DMS 273 treated with DMSO at 0.1 percent for 48 hours (cell line): ENCODE data around the gene CCDC50.

Source experiments
- DNase-seq: peaks from one replicate; lab custom pipeline; 2025; lab: John Stamatoyannopoulos, UW

The CCDC50 gene, protein sequence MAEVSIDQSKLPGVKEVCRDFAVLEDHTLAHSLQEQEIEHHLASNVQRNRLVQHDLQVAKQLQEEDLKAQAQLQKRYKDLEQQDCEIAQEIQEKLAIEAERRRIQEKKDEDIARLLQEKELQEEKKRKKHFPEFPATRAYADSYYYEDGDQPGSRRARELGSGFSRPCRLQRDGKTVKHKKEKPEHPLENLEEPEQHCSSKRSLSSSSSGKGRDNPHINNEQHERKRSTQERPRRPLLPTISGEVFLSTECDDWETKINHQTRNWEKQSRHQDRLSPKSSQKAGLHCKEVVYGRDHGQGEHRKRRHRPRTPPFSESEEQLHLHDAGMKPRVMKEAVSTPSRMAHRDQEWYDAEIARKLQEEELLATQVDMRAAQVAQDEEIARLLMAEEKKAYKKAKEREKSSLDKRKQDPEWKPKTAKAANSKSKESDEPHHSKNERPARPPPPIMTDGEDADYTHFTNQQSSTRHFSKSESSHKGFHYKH

GRCh38 chr3:191328962-191329653 lies at the start of gene CCDC50:
TSS of gene CCDC50 (plus strand) at chr3:191329394. CDS start at chr3:191329675, 281 bp downstream.
- peak; percentile 39 for DNase-seq

DNA sequence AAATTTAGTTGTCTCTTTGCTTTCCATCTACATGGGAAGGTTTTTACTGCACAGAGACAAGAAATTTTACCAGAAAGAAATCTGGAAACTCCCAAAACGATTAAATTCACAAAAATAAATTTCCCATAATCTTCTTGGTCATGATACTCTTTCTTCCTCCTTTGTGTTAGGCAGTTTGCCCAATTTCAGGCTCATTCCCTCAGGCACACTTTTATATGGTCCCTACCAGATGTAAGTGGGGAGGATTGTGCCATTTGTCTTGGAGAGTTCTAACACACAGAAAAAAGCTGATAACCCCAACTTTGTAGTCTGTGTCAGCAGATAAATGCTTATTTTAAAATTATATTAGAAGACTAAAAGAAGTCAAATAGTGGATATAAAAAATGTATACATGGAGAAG lies 49.1 kb upstream of the CCDC50 start:
- no peak for DNase-seq

DNA sequence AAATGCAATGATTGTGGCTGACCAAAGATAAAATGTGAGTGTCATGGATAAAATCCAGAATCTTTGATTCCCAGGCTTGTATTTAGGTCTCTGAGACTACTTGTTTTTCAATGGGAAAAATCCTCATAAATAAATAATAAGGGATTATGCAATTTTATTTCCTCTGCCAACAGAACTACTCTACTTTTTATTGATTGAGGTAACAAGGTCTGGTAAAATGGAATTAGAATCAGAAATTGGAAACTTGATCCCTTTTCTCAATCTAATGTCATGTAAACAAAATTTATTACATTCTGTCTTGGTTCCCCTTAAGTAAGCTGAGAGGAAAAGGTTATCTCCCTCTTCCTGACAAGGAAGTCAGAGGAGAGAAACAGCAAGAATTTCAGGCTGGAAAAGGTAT lies 48.3 kb upstream of the CCDC50 start:
- no peak for DNase-seq

- no peak for DNase-seq
Measured at GRCh38 chr3:191282251-191283185, 46.7 kb upstream of the CCDC50 start.

DNA sequence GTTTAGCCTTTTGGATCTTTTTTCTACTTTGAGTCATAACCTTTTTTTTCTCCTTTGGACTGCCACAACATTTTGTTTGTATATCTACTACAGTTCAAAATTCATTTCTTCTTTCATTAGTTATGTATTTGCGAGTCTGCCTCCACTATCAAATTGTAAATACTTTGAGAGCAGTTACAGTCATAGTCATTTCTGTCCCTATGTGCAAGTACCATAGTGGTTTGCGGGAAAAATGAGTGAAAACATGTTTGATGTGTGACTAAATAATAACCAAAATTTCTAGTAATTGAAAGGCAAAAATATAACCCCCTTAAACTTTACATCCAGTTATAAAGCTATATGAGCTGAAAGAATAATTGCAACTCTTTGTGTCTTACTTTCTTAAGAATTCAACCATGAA lies 45.8 kb upstream of the CCDC50 start:
- DNase-seq: no peak

DNA sequence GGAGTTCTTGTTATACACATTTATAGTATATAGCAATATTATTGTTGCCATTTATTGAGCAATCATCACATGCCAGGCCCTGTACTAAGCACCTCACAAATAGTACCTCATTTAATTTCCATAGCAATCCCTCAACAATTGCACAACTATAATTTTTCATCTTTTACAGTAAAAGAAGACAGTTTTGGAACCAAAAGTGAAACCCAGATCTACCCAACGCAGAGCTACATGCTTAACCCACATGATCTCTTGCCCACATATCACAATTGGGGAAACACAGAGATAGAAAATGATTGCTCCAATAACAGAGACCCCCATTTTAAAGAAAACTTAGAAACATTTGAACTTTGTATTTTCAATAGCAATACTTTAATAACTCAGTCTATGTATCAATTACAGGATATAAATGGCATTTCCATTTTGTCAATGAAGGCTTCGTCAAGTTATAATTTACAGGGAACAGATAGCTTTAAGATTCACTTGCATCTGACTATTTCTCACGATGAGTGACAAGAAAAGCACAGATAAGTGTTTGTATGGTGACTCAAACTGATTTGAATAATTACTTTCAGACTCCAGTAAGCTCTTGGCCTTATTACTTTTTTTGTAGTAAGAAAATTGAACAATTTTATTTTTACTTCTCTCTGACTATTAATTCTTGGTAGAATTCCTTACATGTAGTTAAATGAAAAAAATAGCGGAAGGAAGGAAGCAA lies 38.7 kb upstream of the CCDC50 start:
- no peak for DNase-seq

DNA sequence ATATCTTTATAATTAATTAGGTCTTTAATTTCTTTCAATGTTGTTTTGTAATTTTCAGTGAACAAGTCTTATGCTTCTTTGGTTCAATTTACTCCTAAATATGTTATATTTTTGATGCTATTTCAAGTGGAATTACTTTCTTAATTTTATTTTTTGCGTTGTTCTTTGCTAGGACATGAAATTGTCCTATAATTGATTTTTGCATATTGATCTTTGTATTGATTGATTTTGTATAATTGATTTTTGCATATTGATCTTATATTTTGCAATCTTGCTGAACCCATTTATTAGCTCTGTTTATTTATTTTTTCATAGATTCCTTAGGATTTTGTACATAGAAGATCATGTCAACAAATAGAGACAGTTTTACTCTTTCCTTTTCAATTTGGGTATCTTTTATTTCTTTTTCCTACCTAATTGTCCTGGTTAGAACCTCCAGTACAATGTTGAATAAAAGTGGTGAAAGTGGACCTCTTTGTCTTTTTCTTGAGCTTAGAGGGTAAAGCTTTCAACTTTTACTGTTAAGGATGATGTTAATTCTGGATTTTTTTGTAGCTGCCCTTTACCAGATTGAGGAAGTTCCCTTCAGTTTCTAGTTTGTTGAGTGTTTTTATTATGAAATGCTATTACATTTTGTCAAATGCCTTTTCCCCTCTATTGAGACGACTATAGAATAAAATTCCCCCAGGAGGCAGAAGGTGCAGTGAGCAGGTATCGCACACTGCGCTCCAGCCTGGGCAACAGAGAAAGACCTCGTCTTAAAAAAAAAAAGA lies 36.8 kb upstream of the CCDC50 start:
- DNase-seq: no peak

DNA sequence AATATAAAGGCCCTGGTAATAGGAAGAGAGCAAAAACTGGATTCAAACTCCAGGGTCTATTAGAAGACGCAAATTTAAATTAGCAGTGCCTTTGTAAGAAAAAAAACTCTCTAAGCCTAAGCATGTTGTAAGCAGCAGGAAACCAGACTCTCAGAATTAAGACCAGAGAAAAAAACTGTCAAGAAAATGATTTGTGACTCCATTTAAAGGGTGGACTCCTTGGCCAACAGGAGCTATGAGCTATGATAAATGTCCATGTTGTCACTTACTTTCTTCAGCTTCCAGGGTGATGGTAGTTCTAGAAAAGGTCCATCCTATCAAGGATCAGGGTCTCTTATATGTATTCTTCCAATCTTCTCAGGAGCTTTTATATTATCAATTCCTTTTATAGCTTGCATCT lies 34.9 kb upstream of the CCDC50 start:
- DNase-seq: no peak

DNA sequence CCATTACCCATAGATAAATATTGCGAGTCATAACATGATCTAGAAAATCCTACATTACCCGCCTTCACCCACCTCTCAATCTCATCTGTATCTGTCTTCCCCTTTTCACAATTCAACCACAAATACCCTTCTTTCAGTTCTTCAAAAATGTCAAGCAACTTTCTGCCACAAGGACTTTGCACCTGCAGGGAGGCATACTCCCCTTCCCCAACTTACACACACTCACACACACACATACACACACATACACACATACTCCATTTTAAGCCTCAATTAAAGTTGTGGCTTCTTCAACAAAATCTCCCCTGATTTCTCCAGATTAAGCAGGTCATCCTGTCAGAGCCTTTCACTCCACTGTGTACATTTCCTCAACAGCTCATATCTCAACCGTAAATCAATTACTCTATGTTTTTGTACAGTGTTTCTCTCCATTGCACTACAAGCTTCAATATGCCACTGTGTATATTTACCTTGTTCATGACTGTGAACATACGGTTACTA lies 33.1 kb upstream of the CCDC50 start:
- no peak for DNase-seq

DNA sequence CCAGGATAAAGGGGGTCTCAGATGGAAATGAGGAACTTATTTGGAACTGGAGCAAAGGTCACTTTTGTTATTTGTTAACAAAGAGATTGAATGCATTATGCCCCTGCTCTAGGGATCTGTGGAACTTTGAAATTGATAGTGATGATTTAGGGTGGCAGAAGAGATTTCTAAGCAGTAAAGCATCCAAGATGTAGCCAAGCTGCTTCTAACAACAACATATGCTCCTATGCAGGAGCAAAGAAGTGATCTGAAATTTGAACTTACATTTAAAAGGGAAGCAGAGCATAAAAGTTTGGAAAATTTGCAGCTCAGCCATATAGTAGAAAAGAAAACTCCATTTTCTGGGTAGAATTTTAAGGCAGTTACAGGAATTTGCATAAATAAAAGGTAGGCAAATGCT lies 30.3 kb upstream of the CCDC50 start:
- no peak for DNase-seq

DNA sequence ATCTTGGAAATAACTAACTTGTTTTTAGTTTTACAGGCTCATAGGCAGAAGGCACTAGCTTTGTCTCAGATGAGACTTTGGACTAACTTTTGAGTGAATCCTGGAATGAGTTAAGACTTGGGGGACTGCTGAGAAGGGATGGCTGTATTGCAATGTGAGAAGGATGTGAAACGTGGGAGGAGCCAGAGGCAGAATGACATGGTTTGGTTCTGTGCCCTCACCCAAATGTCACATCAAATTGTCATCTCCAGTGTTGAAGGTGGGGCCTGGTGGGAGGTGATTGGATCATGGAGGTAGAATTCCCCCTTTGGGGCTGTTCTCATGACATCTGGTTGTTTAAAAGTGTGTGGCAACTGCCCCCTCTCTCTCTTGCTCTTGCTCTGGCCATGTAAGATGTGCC lies 28.8 kb upstream of the CCDC50 start:
- DNase-seq: no peak

- no peak for DNase-seq
Measured at GRCh38 chr3:191301017-191301416, 28.2 kb upstream of the CCDC50 start.

GRCh38 chr3:191301782-191302411 lies 27.3 kb upstream of the CCDC50 start:
- DNase-seq: no peak

DNA sequence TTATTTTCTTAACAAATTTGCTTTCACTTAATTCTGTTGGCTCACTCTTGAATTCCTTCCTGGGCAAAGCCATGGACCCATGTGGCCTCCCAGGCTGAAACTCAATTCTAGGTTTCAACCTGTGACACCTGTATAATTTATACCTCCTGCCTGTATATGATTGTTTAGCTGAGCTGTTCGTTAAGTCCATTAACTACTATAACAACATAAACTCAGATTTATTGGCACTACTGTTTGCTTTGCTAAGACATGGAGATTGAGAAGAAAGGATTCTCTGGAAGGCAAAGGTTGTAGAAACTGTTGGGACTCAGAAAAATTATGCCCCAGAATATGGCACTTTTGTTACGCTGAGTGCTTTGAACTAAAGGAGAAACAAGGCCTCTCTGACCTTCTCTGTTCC lies 26.7 kb upstream of the CCDC50 start:
- DNase-seq: no peak

DNA sequence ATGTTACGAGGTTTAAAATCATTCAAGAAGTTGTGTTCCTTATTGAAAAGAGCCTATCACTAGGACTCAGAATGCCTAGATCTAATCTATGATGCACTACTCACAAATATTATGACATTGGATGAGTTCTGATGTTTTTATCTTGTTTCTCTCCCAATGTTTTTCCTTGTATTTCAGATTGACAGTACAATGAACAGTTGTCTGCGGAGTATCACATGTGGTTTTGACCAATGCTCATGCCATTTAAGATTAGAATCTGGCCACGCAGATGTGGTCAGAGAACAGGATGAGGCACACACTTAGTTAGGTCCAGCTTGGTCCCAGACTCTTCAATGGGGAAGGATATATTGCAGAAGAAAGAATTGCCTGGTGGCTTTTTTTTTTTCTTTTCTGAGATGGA lies 25.6 kb upstream of the CCDC50 start:
- DNase-seq: no peak

DNA sequence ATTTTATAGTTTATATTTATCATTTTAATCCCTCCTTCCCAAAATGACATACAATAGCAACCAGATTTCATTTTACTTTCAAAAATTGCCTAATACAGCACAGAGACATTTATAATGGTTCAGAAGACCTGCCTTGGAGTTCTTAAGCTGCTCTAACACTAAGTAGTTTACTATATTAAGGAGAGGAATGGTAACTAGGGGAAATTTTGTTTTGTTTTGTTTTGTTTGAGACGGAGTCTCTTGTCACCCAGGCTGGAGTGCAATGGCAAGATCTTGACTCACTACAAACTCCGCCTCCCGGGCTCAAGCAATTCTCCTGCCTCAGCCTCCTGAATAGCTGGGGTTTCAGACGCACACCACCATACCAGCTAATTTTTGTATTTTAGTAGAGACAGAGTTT lies 22.8 kb upstream of the CCDC50 start:
- DNase-seq: no peak

DNA sequence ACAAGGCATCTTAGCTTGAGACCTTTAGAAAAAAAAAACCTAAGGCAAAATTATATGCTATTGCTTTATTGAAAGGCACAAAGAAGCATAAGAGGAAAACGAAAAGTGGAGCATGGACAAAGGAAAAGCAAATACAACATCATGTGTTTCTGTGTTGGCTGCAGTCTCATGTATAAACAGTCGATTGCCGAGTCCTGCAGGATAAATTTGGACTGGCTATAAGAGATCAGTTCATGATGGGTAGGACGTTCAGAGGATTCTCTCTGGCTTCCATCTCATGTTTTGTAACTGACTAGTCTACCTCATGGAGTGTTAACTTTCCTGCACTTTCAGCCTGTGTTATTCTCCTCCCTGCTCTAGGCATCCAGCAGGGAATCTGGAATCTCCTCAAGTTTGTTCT lies 21.9 kb upstream of the CCDC50 start:
- DNase-seq: no peak

GRCh38 chr3:191313296-191313695 lies 15.9 kb upstream of the CCDC50 start:
- no peak for DNase-seq

DNA sequence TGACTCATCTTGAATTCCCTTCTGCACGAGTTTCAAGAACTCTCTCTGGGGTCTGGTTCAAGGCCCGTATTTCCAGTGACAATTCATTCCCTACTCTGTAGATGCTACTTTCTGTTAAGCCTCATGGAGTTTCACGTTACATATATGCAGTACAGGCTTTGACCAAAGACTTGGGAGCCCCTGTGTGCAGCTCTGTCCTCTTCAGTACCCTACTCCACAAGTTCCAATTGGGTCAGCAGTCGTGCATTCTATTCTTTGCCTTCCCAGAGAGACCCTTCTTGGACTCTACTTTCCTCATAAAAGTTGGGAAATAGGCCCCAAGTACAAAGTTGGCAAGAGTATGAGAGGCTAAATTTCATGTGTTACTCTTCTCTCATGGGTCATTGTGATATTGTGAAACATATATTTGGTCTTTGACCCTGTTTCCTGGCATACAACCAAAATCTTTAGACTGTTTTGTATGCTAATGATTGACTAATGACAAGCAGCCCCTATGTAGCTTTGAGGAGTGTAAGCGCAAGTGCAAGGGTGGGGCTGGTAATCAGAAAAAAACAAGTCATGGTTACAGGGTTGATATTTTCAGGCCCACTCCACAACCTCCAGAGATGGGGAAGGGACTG lies 15.0 kb upstream of the CCDC50 start:
- DNase-seq: no peak
